Smooth muscle cell (in vitro differentiated cells): Measurements from ENCODE around the gene EYA2. TPM values are rescaled to one million over a fixed set of nuclear protein-coding genes. Genes with fewer than 3 reads are reported as not detected.
"Not testable (repeated sequence)": the region's sequence is repeated elsewhere in the genome, so short reads cannot be mapped to it uniquely, and the experiment has no call there.

Source experiments
- DNase-seq: peaks from one replicate; lab custom pipeline; 2025; ENCODE audit not compliant: unreplicated experiment; lab: John Stamatoyannopoulos, UW
- H2AFZ ChIP-seq: fragments of 200-600 bp; sonication (generic); 2 replicates; pipeline ENCODE4 v1.6.0; 2016; ENCODE audit warnings: antibody characterized with exemption, low read depth, mild to moderate bottlenecking
- H3F3A ChIP-seq: fragments of 200-600 bp; sonication (generic); 2 replicates; pipeline ENCODE4 v1.6.0; 2017; ENCODE audit warnings: antibody characterized with exemption, low read depth
- H3K27ac ChIP-seq: fragments of 200-600 bp; sonication (generic); 2 replicates; pipeline ENCODE4 v1.5.1; 2016; ENCODE audit warnings: low read depth, mild to moderate bottlenecking
- H3K27me3 ChIP-seq: fragments of 200-600 bp; sonication (generic); 2 replicates; pipeline ENCODE4 v1.6.1; 2016; ENCODE audit warnings: low read depth, mild to moderate bottlenecking
- H3K36me3 ChIP-seq: fragments of 200-600 bp; sonication (generic); 2 replicates; pipeline ENCODE4 v1.5.1; 2016; ENCODE audit warnings: low read depth
- H3K4me1 ChIP-seq: fragments of 200-600 bp; sonication (generic); 2 replicates; pipeline ENCODE4 v1.5.1; 2016; ENCODE audit warnings: low read depth
- H3K4me2 ChIP-seq: fragments of 200-600 bp; sonication (generic); 2 replicates; pipeline ENCODE4 v1.6.0; 2016; ENCODE audit warnings: mild to moderate bottlenecking
- H3K4me3 ChIP-seq: fragments of 200-600 bp; sonication (generic); 2 replicates; pipeline ENCODE4 v1.5.1; 2016; ENCODE audit warnings: mild to moderate bottlenecking
- H3K79me2 ChIP-seq: fragments of 200-600 bp; sonication (generic); 2 replicates; pipeline ENCODE4 v1.6.0; 2016; ENCODE audit warnings: low read depth, mild to moderate bottlenecking
- H3K9ac ChIP-seq: fragments of 200-600 bp; sonication (generic); 2 replicates; pipeline ENCODE4 v1.6.0; 2016; ENCODE audit warnings: low read depth
- H3K9me3 ChIP-seq: fragments of 200-600 bp; sonication (generic); replicated peaks from 2 replicates; pipeline ENCODE4 v1.5.1; 2016; ENCODE audit warnings: low read depth
- H4K20me1 ChIP-seq: fragments of 200-600 bp; sonication (generic); 2 replicates; pipeline ENCODE4 v1.6.0; 2016; ENCODE audit warnings: low read depth
- CTCF ChIP-seq: fragments of 200-600 bp; sonication (generic); IDR thresholded peaks from 2 replicates; pipeline ENCODE4 v1.5.1; 2017; ENCODE audit warnings: borderline replicate concordance, mild to moderate bottlenecking, antibody characterized with exemption; ENCODE audit not compliant: insufficient read depth, poor library complexity, severe bottlenecking
- WGBS: methylation state at CpG from one replicate; pipeline ENCODE4 v1.1.7; 2016; ENCODE audit warnings: low lambda C conversion rate; 5-methylcytosine and 5-hydroxymethylcytosine counted together
- polyA plus RNA-seq: library from polyadenylated mRNA; unstranded; fragments of >200 nt; fragmentation: Nextera tagmentation; extraction: Ambion mirVana; gene quantifications from 2 replicates; pipeline ENCODE4 v1.2.1, GENCODE V29; 2016
- total RNA-seq: library from RNA; depleted of rRNA; stranded (reverse); fragments of >200 nt; gene quantifications from 2 replicates; pipeline ENCODE4 v1.2.3, GENCODE V29; 2014

Gene EYA2
- total and polyA plus RNA-seq, 2 experiments from 2014 or later = 0.98 to 1.3 TPM

GRCh38 chr20:46929902-46930301 is 35.3 kb downstream of the EYA2 start:
- Histone ChIP-seq H3K79me2 (no peaks in the 10 kb centered on the region), H3K4me2 (no peak overlapping the region), H2AFZ (no peak overlapping the region), H3K27me3 (no peaks in the 10 kb centered on the region), H3F3A (no peaks in the 10 kb centered on the region), H3K9me3 (no peaks in the 10 kb centered on the region), H3K36me3 (no peaks in the 10 kb centered on the region), H4K20me1 (no peaks in the 10 kb centered on the region), H3K9ac (no peak overlapping the region), H3K4me1 (peaks cover 10% of the 10 kb centered on the region), H3K4me3 (no peak overlapping the region), H3K27ac (no peak overlapping the region)
- 96% methylated on average over 1 of the region's 1 CpG for WGBS
- DNase-seq = no peak
- TF ChIP-seq CTCF = no peak

GRCh38 chr20:46930640-46931339 is 36.1 kb downstream of the EYA2 start:
- Histone ChIP-seq H3K27me3 (no peaks in the 10 kb centered on the region), H3K4me3 (no peak overlapping the region), H3F3A (no peaks in the 10 kb centered on the region), H2AFZ (no peak overlapping the region), H3K4me1 (peaks cover 10% of the 10 kb centered on the region), H3K36me3 (no peaks in the 10 kb centered on the region), H3K9ac (no peak overlapping the region), H3K4me2 (no peak overlapping the region), H3K79me2 (no peaks in the 10 kb centered on the region), H3K9me3 (no peaks in the 10 kb centered on the region), H4K20me1 (no peaks in the 10 kb centered on the region), H3K27ac (no peak overlapping the region)
- WGBS = 77% methylated on average over 9 of the region's 9 CpGs
- TF ChIP-seq CTCF = no peak
- no peak for DNase-seq

GRCh38 chr20:46931699-46932098 is 37.1 kb downstream of the EYA2 start:
- WGBS = 91% methylated on average over 11 of the region's 11 CpGs
- H2AFZ ChIP-seq = no peak overlapping the region

GRCh38 chr20:46932439-46932838 is 37.8 kb downstream of the EYA2 start:
- H3K27me3 ChIP-seq, H3K4me2 ChIP-seq, H2AFZ ChIP-seq, H4K20me1 ChIP-seq, H3K9me3 ChIP-seq, H3K79me2 ChIP-seq, H3K4me3 ChIP-seq, H3K36me3 ChIP-seq, H3K9ac ChIP-seq, H3K4me1 ChIP-seq, DNase-seq, H3F3A ChIP-seq, H3K27ac ChIP-seq: not testable (repeated sequence)
- WGBS = 97% methylated on average over 10 of the region's 10 CpGs

More at GRCh38 chr20:46931699-46932098, 37.1 kb downstream of the EYA2 start:
- Histone ChIP-seq H3K4me3 (no peak overlapping the region), H3K4me1 (peaks cover 10% of the 10 kb centered on the region), H3F3A (no peaks in the 10 kb centered on the region), H3K9me3 (no peaks in the 10 kb centered on the region), H3K9ac (no peak overlapping the region), H3K79me2 (no peaks in the 10 kb centered on the region), H3K27ac (no peak overlapping the region), H3K27me3 (no peaks in the 10 kb centered on the region), H3K4me2 (no peak overlapping the region), H4K20me1 (no peaks in the 10 kb centered on the region), H3K36me3 (no peaks in the 10 kb centered on the region)
- DNase-seq = no peak
- TF ChIP-seq CTCF = no peak
